Loucy (cell line): ENCODE data around the gene RASGEF1B.

Experiments used
- EZH2phosphoT487 ChIP-seq: fragments of 200-600 bp; IDR thresholded peaks from 2 replicates; pipeline ENCODE4 v1.6.1; 2018; ENCODE audit warnings: antibody characterized with exemption, mild to moderate bottlenecking, moderate library complexity, borderline replicate concordance
- TF ChIP-seq, protein P1 (sequence below): fragments of 200-600 bp; sonication (generic); conservative IDR thresholded peaks from 2 replicates; pipeline ENCODE4 v1.5.1; 2014; ENCODE audit warnings: mild to moderate bottlenecking, antibody characterized with exemption, low read length

DNA sequence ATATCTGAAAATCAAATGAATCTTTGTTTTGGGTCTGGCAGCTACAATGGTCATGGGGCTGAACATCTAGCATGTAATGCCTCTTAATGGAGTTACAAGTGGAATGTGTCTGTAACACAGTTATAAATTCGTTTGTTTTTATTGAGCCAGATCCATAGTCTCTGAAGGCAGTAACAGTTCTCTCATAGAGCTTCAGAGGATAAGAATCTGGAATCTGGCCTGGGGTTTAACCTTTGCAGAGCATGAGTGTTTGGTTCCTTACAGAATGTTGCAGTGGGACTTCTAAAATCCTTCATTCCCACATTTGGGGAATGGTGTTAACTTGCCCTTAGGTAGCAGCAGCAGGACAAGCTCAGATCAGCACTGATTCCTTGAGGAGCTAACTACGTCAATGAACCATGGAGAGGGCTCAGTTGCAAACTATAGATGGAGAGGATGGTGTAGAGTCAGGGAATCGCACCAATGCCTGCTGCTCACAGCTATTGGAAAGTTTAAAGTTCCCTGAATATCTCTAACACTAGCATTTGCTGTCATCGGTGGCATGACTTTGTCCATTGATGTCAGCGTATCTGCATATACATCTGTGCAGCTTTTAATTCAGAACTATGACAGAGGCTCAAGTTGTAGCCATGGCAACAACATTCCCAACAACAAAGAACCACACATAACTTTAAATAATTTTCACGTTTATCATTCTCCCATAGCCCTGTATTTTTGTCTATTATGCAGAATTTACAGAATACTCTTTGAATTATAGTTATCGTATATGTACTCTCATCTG, 72.2 kb downstream of the RASGEF1B start:
- TF ChIP-seq, protein P1, sequence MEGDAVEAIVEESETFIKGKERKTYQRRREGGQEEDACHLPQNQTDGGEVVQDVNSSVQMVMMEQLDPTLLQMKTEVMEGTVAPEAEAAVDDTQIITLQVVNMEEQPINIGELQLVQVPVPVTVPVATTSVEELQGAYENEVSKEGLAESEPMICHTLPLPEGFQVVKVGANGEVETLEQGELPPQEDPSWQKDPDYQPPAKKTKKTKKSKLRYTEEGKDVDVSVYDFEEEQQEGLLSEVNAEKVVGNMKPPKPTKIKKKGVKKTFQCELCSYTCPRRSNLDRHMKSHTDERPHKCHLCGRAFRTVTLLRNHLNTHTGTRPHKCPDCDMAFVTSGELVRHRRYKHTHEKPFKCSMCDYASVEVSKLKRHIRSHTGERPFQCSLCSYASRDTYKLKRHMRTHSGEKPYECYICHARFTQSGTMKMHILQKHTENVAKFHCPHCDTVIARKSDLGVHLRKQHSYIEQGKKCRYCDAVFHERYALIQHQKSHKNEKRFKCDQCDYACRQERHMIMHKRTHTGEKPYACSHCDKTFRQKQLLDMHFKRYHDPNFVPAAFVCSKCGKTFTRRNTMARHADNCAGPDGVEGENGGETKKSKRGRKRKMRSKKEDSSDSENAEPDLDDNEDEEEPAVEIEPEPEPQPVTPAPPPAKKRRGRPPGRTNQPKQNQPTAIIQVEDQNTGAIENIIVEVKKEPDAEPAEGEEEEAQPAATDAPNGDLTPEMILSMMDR, result no peak
- TF ChIP-seq EZH2phosphoT487, result no peak
